GM10266 (cell line): Measurements from ENCODE around the gene VPS26B.

Experiments
- DNase-seq: peaks from one replicate; pipeline ENCODE4 v3.0.0; 2012; ENCODE audit errors: extremely low spot score
- CTCF ChIP-seq: IDR thresholded peaks from 2 replicates; pipeline ENCODE4 v1.5.1; 2012; ENCODE audit warnings: mild to moderate bottlenecking, low read depth; ENCODE audit not compliant: control insufficient read depth, insufficient read depth; ENCODE audit errors: missing control alignments

Gene VPS26B

GRCh38 chr11:134292661-134293060 lies 68.2 kb downstream of the VPS26B start:
- DNase-seq: no peak
- TF ChIP-seq CTCF: no peak

DNA sequence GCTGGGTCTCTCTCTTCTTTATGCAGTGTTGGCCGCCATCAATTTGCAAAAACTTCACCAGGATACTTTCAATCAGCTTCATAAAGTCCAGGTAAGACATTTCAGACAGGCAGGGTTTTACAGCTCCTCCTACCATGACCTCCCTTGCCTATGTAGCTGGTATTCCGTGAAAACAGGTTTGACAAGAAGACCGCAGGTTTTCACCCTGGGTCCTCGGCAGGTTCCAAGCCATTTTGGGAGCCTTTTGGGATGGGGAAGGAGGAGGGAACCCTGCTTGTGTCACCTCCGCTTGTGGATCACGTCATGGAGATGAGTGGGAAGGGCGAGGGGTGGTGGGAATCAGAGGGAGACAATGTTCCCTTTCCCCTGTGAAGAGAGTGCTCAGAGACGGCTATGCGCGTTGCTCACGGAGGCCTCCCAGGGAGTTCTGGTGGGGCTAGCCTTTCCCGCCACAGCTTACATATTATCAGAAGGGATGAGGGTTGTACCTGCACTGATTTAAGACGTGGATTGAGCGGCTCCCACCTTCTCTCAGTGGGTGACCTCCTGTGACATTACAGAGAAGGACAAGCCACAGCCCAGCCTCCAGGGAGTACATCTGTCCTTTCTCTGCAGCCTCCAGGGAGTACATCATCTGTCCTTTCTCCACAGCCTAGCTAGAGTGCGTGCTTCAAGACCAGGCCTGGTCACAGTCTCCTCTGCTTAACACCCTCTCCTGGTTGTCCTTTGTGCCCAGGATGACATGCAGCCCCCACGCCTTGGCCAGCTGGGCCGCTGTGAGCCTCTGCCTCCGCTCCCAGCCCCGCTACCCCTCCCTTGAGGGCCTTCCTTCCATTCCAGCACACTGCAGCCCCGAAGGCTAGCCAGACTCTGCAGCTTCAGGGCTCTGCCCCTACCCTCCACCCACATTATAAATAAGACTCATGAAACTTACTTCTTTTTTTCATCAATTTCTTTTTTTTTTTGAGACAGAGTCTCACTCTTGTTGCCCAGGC lies 68.9 kb downstream of the VPS26B start:
- no peak for DNase-seq
- no peak for TF ChIP-seq CTCF

DNA sequence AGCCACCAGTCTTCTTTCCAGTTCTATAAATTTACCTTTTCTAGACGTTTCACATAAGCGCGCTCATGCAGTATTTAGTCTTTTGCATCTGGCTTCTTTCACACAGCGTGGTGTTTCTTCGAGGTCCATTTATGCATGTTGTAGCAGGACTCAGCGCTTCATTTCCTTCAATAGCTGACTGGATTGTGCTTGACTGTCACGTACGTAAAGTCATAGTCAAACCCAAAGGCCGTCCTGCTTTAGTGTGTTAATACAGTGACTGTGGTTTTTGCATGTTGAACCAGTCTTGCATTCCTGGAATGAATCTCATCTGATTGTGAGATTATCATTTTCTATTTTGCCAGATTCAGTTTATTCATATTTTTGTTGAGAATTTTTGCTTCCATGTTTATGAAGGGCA lies 70.2 kb downstream of the VPS26B start:
- TF ChIP-seq CTCF: no peak
- no peak for DNase-seq
